Glomerular endothelial cell (primary cell): ENCODE results near the gene TMEM221. TPM values are rescaled to one million over a fixed set of nuclear protein-coding genes. Genes with fewer than 3 reads are reported as not detected.

Experiments
- DNase-seq: peaks from one replicate; pipeline ENCODE4 v3.0.0-alpha.2; 2011; ENCODE audit warnings: low read depth, low spot score; ENCODE audit errors: extremely low read depth
- total RNA-seq: library from RNA; depleted of rRNA; stranded (reverse); fragments of >200 nt; gene quantifications from 2 replicates; pipeline ENCODE4 v1.2.3, GENCODE V29; 2015

The TMEM221 gene
- 0.06 and 0.39 TPM in 2 replicates for total RNA-seq

- DNase-seq: no peak
Observed at GRCh38 chr19:17448131-17448967, at the start of gene TMEM221. TMEM221 (minus strand) TSS chr19:17448668; CDS start chr19:17448462, 206 bp downstream.

GRCh38 chr19:17497149-17497798 lies 48.8 kb upstream of the TMEM221 start:
- no peak for DNase-seq

- no peak for DNase-seq
Observed at GRCh38 chr19:17496337-17496997, 48.0 kb upstream of the TMEM221 start.

GRCh38 chr19:17495639-17496296 lies 47.3 kb upstream of the TMEM221 start:
- DNase-seq: no peak

GRCh38 chr19:17491287-17491686 lies 42.8 kb upstream of the TMEM221 start:
- DNase-seq: no peak

DNA sequence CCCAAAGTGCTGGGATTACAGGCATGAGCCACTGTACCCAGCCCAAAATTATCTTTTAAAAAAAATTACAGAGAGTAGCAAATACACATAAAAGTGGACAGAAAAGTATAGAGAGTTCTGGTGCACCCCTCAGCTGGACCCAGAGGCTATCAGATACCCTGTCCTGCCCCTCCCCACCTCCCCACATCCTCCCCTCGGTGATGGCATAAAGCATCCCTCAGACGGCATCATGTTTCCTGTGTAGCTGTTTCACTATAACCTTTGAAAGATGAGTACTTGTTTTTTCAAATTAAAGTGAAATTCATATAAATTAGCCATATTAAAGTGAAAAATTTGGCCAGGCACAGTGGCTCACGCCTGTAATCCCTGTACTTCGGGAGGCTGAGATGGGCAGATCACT lies 41.9 kb upstream of the TMEM221 start:
- DNase-seq: no peak

DNA sequence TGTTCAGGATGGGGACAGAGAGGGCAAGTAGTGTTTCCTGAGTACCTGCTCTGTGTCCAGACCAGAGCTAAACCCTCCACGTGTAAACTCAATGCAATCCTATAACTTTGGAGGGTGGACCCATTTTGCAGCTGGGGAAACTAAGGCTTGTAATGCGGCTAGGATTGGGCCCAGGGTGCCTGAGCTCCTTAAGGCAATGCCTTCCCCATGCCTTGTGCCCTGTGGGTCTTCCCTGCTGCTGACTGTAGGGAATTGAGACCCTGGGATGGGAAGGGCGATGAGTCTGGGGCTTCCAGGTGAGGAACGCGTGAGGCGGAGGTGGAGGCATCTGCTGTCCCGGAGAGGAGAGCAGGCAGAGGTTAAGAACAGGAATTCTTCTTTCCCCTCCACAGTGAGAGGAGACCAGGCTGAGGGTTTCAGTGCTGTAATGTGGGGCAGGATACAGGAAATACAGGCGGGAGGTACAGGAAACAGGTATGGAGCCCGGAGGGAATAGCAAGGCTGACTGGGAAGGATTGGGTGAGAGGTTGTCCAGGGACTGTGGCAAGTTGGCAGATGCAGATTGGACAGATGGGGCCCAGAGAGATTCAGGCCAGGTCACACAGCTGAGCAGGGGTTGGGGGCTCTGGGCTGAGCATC lies 41.0 kb upstream of the TMEM221 start:
- no peak for DNase-seq

DNA sequence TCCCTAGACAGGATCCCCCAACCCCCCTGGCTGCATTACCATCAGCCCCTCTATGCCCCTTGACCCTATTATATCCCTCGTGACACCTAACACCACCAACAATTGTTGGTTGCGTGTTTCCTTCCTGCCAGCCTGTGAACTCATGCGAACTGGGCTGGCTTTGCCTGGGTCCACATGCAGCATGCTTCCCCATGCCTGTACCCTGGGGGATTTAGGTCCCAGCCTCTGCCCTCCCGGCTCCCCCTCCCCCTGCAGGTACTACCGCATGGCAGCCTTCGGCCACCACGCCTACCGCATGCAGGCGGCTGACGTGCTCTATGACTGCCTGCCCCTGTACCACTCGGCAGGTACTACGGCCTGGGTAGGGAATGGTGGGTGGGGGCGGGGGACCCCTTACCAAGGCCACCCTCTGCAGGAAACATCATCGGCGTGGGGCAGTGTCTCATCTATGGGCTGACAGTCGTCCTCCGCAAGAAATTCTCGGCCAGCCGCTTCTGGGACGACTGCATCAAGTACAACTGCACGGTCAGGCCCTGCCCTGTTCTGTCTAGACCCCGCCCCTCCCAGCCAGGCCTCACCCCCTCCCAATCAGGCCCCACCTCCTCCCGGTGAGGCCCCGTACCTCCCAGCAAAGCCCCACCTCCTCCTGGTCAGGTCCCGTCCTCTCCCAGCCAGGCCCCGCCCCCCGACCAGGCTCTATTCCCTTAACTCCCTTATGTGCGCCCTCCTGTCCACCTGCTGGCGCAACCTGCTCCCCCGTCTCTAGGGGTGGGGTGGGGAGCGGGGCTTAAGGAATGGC lies 40.3 kb upstream of the TMEM221 start:
- no peak for DNase-seq

- DNase-seq: no peak
Observed at GRCh38 chr19:17487284-17488121, 39.0 kb upstream of the TMEM221 start.

GRCh38 chr19:17486545-17487240 lies 38.2 kb upstream of the TMEM221 start:
- no peak for DNase-seq

GRCh38 chr19:17484520-17485185 lies 36.2 kb upstream of the TMEM221 start:
- no peak for DNase-seq

DNA sequence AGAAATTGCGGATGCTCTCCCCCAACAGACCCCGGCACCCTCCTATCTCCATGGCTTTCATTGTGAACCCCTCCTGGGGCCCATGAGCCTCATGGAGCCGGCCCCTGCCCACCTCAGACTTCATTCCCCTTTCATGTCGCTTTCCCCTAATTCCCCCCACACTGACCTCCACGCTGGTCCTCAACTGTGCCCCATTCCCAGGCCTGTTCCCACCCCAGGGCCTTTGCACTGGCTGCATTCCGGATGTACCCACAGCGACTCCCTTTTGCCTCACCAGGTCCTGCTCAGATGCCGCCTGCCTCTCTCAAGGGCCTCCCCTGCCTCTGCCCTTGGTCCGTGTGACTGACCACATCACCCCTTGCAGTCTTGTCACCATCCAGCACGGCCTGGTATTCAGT lies 35.1 kb upstream of the TMEM221 start:
- no peak for DNase-seq

DNA sequence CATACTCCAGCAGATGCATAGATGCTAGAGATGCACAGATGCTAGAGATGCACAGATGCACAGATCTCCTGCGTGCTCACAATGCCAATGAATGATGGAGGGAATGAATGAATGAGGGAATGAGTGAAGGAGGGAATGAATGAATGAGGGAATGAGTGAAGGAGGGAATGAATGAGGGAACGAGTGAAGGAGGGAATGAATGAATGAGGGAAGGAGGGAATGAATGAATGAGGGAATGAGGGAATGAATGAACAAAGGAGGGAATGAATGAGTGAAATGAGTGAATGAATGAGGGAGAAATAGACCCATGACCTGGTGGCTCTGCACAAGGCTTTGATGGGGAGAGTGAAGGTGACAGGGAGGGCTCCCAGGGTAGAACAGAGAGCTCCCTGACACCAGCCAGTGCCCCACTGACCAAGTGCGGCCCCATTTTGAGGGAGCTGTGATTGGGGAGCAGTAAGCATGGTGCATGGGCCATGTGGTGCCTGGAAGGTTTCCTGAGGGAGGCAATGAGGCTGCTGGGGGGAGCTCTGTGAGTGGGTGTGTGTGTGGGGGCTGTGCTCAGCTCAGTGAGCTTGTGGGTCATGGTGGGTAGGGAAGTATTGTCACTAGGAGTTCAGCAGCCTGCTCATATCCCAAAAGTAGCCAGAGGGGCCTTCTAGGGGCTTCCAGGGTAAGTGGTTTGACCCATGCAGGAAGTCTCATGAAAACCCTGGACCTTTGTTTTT lies 34.6 kb upstream of the TMEM221 start:
- no peak for DNase-seq

DNA sequence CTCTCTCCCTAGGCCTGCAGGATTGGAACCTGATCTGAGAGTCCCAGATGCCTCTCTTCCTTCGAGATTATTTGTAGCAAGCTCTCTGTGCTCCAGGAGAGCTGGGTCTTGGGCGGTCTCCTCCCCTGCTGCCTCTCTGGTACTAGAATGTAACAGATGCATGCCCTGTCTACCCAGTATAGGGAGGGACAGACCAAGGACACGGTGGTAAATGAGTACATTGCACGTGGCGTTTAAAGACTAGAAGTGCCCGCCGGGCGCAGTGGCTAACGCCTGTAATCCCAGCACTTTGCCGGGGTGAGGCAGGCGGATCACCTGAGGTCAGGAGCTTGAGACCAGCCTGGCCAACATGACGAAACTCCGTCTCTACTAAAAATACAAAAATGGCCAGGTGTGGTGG lies 33.5 kb upstream of the TMEM221 start:
- DNase-seq: no peak

GRCh38 chr19:17479325-17479791 lies 30.9 kb upstream of the TMEM221 start:
- no peak for DNase-seq

DNA sequence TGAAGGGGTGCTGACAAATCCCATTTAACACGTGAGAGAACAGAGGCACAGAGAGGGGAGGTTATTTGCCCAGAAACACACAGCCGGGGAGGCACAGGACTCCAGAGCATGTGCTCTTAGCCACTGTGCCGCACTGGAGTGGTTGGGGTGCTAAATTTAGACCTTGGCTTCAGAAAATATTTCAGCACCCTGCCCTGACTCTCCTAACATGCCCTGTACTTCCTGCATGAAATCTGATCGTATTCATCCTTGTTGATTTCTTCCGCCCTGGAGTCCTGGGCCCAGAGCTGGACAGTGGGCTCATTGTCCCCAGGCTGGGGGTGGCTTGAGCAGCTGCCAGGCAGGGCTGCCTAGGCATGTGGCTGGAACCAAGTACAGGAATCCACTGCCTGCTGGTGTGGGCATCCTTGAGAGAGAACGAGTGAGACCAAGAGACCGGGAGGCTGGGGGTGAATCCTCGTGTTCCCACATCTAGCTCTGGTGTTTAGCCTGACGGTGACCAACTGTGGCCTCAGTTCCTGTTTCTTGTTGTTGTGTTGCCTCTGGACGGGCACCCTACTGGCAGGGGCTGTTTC lies 27.2 kb upstream of the TMEM221 start:
- DNase-seq: no peak
